ENCODE measurements around the gene ZMYND8.

Gene ZMYND8

DNA sequence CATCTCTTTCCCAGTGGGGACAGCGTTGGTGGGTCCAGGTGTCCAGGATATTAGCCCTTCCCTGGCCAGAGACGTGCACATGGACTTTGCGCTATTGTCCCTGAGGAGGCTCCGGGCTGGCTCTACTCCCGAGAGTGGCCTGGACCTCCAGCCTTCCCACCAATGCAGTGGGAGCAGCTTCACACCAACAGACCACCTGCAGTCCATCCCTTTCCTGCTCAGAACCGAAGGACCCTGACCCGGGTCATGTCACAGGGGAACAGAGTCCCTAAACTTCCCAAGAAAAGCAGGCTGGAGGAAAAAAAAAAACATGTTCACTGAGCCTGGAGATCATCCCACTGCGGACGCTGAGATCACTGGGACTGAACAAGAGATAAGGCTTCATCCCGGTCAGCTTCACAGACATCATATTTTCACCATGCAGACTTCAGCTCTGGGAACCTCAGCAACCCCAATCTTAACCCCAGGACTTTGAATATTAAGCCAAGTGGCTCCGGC, 18.3 kb downstream of the ZMYND8 start:
- TF ChIP-seq, protein P1, sequence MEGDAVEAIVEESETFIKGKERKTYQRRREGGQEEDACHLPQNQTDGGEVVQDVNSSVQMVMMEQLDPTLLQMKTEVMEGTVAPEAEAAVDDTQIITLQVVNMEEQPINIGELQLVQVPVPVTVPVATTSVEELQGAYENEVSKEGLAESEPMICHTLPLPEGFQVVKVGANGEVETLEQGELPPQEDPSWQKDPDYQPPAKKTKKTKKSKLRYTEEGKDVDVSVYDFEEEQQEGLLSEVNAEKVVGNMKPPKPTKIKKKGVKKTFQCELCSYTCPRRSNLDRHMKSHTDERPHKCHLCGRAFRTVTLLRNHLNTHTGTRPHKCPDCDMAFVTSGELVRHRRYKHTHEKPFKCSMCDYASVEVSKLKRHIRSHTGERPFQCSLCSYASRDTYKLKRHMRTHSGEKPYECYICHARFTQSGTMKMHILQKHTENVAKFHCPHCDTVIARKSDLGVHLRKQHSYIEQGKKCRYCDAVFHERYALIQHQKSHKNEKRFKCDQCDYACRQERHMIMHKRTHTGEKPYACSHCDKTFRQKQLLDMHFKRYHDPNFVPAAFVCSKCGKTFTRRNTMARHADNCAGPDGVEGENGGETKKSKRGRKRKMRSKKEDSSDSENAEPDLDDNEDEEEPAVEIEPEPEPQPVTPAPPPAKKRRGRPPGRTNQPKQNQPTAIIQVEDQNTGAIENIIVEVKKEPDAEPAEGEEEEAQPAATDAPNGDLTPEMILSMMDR (IDR thresholded peaks at IDR 0.05; ENCODE audit: extremely low read depth, missing control alignments), result no peak
- DNase-seq (ENCODE audit: low spot score), result no peak

DNA sequence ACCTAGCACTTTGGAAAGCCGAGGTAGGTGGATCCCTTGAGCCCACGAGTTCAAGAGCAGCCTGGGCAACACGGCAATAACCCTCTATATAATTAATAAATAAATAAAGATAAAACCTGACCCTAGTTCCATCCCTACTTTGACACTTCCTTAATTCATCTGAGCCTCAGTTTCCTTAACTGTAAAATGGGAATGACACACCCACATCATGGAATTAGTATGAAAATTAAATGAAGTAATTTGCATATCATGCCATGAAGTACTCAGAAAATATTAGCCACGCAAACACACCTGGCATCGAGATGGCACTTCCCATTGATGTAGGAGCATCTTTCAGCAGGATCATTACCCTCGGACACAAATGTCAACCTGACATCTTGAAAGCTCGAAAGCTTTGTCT, 19.1 kb downstream of the ZMYND8 start:
- TF ChIP-seq, protein P1 (IDR thresholded peaks at IDR 0.05; ENCODE audit: extremely low read depth, missing control alignments), result no peak

GRCh38 chr20:47336129-47336754, 20.3 kb downstream of the ZMYND8 start:
- TF ChIP-seq, protein P1 (IDR thresholded peaks at IDR 0.05; ENCODE audit: extremely low read depth, missing control alignments), result no peak
- DNase-seq (ENCODE audit: low spot score), result no peak

More for the DNA sequence above, 19.1 kb downstream of the ZMYND8 start:
- DNase-seq (ENCODE audit: low spot score), result no peak

GRCh38 chr20:47335251-47336128, 21.0 kb downstream of the ZMYND8 start:
- DNase-seq (ENCODE audit: low spot score), result no peak
- TF ChIP-seq, protein P1 (IDR thresholded peaks at IDR 0.05; ENCODE audit: extremely low read depth, missing control alignments), result no peak

DNA sequence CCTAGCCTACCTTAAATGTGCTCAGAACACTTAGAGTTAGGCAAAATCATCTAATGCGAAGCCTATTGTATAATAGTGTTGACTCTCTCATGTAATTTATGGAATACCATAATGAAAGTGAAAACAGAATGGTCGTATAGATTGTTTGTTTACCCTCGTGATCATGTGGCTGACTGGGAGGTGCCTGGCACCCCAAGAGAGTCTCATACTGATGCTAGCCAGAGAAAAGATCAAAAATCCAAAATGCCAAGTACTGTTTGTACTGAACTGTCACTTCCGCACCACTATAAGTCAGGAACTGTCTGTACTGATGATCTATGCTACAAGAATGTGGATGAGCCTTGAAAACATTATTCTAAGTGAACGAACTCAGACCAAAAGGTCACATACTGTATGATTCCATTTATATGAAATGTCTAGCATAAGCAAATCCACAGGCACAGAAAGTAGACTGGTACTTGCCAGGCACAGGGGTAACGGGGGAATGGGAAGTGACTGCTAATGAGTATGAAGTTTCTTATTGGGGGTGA, 22.4 kb downstream of the ZMYND8 start:
- TF ChIP-seq, protein P1 (IDR thresholded peaks at IDR 0.05; ENCODE audit: extremely low read depth, missing control alignments), result no peak
- no peak for DNase-seq (ENCODE audit: low spot score)

DNA sequence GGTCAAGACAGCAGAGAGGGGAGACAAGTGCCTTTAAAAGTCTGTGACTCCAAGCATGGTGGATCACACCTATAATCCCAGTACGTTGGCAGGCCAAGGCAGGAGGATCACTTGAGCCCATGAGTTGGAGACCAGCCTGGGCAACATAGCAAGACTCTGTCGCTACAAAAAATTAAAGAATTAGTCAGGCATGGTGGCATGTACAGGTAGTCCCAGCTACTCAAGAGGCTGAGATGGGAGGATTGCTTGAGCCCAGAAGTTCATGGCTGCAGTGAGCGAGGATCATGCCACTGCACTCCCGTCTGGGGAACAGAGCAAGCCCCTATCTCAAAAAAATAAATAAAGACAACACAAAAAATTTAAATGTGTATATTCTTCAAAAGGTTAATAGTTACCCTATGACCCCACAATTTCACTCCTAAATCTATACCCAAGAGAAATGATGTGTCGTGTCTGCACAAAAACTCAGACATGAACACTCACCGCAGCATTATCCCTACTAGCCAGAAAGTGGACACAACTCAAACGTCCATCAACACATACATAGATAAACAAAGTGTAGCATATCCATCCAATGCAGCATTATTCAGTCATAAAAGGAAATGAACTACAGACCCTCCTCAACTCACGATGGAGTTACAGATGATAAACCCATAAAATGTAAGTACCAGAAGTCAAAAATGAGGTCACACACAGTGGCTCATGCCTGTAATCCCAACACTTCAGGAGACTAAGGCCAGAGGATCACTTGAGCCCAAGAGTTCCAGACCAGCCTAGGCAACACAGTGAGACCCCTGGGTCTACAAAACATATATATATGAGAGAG, 23.9 kb downstream of the ZMYND8 start:
- no peak for DNase-seq (ENCODE audit: low spot score)
- TF ChIP-seq, protein P1 (IDR thresholded peaks at IDR 0.05; ENCODE audit: extremely low read depth, missing control alignments), result no peak

Measured in GM20000 (cell line).